NCI-H2029 treated with DMSO at 0.1 percent for 48 hours (cell line): ENCODE measurements around the gene CFAP410.
"Not testable (repeated sequence)": the region's sequence is repeated elsewhere in the genome, so short reads cannot be mapped to it uniquely, and the experiment has no call there.

Source experiments
- DNase-seq: peaks from one replicate; lab custom pipeline; 2025; lab: John Stamatoyannopoulos, UW

Gene CFAP410

DNA sequence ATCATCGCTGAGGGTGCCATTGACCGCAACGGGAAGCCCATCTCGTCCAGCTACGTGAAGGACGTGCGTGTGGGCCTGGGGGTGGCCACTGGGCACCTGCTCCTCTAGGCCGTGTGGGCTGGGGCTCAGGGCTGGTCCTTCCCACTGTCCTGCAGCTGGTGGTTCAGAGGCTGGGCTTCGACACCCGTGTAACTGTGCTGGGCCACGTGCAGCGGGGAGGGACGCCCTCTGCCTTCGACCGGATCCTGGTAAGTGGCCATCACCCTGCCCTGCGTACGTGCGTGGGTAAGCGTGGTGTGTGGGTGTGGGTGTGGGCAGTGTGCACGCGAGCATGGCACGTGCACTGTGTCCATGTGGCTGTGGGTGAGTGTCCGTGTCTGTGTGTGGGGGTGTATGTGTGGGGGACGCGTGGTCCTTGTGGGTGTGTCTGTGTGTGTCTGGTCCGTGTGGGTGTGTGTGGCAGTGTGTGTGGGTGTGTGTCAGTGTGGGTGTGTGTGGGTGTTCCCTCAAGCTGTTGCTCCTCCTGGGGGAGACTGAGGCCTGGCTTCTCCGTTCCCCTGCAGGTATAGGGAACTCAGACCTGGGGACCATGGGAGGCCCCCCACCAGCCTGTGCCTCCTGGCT, 22.8 kb downstream of the CFAP410 start:
- no peak for DNase-seq

DNA sequence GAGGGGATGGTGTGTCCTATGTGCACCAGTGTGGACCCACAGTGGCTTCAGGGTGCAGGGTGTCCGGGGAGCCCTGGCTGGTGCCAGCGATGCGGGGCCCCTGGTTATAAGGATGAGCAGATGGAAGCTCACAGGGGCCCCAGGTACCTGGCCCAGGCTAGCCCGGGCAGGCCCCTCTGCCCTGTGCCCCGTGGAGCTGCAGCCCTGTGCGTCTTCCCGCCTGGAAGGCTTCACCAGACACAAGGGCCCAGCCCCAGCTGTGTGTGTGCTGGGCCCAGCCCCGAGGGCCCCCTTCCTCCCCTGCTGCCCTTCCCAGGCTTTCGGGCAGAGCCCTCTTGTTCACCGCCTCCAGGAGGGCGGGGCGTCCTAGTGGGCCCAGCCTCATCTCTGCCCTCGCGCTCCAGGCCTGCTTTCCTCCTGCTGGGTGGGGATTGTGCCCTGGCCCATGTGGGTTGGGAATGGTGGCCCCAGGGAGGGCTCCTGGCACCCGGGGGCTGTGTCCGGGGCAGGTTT, 23.4 kb downstream of the CFAP410 start:
- no peak for DNase-seq

DNA sequence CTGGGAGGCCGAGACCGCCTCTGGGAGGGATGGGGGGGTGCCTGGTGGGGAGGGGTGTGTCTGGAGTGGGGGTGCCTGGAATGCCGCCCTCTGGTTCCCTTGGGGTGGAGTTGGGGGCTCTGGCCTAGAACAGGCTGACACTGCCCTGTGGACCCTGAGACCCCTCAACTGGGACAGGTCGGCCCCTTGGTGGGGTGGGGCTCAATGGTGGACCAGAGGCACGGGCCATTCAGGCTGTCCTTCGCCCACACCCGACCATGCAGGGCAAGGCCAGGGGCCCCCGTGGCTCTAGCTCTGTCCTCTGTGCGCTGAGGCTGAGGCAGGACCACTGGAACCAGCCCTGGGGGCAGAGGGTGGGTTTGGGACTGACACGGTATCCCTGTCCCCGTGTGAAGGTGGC, 24.6 kb downstream of the CFAP410 start:
- no peak for DNase-seq

DNA sequence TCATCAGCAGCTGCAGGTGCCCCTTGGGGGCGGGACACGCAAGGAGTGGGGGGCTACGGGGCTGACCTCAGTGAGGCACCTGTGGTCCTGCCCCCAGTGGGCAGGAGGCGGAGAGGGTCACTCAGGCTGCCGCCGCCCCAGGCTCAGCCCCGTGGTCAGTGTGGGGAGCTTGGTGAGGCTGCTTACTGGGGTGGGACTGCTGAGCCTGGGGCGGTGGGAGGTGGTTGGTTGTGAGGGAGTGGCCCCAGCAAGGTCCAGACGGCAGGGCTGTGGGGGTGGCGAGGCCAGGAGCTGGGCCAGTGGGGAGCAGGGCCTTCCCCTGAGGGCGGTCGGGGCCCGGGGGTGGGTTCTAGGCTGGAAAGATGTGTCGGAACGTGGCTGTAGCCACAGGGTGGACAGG, 25.1 kb downstream of the CFAP410 start:
- no peak for DNase-seq

DNA sequence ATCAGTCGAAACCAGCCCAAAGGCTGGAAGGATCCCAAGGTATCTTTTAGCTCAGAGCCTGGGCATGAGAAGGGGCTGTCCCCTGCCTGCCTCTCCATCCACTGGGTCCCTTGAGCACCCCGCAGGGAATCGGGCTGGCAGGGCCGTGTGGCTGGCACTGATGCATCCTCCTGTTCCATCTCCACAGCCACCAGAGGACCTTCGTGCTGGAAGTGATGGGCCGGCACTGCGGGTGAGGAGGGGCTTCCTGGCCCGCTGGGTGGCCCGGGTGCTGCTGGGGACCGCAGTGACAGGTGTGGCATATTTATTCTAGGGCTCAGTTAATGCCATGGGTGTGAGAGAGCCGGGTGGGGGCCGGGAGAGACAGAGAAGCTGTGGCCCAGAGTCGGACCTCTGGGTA, 25.7 kb downstream of the CFAP410 start:
- no peak for DNase-seq

DNA sequence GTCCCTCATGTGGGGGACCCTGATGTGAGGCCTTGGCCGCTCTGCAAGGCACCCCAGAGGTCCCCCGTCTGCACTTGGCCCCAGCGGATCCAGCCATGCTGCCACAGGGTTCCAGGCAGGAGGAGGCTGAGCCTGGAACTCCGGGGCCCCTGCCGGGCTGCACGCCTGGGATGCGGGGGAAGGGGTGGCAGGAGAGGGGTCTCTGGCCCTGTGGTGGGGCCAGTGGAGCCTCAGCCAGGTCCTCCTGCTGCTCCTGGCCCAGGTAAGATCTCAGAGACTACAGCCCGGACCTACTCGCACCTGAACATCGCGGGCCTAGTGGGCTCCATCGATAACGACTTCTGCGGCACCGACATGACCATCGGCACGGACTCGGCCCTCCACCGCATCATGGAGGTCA, 26.5 kb downstream of the CFAP410 start:
- DNase-seq: no peak

DNA sequence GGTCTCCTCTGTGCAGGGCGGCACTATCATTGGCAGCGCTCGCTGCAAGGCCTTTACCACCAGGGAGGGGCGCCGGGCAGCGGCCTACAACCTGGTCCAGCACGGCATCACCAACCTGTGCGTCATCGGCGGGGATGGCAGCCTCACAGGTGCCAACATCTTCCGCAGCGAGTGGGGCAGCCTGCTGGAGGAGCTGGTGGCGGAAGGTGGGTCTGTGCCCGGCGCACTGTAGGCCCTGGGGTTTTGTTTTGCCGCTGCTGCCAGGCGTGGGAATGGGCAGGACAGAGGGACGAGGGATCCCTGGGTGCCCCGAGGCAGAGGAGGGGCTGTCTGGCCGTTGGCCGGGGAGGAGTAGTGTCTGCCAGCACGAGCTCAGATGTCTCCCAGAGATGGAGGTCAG, 27.1 kb downstream of the CFAP410 start:
- DNase-seq: no peak

DNA sequence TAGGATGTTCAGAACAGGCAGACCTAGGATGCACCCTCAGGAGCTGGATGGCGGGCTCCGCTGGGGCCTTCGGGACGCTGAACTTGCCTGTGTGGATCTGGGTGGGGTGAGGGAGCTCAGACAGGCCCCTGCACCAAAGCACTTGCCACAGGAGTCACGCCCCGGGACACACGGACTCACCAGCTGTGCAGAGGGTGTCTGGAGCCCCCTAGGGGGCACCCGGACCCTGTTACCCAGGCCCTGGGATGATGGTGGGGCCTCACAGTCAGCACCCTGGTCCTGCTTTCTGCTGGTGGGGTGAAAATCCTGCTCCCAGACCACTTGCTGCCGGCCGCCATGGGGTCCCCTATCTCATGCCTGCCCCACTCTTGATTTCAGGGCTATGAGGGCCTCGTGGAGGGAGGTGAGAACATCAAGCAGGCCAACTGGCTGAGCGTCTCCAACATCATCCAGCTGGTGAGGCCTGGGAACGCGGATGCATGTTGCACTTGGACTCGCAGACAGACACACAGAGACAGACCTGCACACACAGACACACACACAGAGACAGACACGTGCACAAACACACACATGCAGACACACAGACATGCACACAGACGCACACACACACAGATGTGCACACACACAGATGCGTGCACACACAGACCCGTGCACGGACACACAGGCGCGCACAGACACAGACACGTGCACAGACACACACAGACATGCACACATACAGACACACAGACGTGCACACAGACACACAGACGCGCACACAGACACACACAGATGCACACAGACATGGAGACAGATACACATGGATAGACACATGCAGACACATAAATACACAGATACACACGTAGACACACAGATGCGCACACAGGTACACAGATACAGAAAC, 28.3 kb downstream of the CFAP410 start:
- DNase-seq: no peak

DNA sequence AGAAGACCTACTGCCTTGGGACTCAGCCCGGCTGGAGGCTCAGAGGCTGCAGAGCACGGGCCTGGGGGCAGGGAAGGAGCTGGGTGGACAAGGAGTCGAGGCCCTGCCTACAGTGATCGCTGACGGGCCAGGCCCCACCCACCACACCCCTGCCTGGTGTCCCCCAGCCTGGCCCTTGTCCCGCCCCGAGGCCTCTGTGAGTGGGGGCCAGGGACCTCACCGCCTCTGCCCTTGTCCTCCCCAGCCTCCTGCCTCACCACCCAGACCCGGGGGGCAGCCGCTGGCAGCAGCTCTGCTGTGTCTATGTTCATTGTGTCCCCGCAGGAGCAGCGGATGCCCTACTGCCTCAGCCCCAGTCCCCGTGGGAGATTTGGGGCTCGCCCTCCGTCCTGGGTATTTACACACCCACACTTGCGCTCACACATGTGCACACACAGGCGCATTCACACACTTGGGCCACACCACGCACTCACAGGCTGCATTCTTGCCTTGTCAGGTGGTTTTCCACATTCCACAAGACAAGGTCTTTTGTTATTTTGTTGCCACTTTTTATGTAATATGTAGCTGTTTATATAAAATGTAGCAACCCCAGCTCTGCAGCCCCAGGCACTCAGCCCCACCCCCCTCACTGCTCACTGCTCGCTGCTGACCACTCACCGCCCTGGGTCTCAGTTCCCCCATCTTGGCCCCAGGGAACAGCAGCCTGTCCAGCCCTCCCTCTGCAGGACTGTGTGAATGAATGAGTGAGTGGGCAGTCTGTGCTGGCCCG, 32.1 kb downstream of the CFAP410 start:
- no peak for DNase-seq

DNA sequence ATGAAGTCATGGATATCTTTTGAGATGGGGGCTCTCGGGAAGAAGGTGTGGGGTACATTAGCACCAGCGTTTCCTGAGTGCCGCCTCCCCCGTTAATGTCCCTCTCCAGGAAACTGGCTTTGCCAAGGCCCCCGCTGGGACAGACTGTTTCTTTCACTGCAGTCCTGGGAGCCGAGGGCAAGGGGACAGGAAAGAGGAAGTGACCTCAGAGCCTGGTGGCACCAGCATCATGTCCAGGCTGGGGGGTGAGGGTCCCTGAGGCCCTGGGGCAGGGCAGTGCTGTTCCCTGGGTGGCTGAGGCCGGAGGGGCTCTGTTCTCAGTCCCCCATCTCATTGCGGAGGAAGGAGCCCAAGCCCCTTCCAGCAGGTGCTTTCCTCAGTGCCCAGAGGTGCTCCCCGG, 33.5 kb downstream of the CFAP410 start:
- DNase-seq: no peak

DNA sequence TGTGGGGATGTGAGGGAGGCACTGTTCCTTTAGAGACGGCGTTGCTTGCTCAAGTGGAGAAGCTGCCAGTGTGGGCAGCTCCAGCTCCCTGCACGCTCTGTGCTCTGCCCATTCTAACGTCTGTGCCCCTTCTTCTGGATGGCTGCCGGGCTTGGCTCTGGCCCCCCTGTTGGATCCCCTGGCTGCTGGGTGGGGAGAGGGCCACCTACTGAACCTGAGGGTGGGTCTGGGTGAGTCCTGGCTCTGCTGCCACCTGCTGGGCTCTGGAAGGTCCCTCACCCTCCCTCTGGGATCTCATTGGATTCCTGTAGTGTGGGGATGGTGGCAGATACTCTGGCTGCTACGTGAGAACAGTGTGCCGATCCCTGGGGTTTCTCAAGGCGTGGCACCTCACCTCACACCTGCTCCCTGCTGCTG, 34.3 kb downstream of the CFAP410 start:
- DNase-seq: no peak

DNA sequence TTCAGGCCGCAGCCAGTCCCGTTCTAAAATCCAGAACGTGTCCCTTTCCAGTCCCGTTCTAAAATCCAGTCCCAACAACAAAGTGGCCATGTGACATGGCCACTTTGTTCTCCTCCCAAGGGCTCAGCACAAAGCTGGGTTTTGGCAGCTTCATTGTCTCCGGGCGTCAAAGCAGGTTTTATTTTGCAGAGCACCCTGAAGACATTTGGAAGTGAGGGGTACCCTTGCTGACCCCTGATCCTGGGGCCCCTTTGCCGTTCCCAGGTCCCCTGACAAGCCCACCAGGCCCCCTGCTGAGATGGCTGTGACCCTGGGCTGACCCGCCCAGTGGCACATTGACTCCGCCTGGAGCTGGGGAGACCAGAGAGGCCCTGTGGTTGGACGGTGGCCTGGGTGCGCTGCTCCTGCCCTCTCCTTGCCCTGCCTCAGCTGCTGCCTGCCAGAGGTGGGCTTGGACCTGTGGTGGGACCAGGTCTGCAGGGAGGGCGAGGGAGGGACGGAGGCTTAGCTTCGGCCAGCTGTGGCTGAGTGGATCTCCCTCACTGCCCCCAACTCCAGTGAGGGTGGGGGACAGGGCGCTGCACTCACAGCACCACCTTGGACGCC, 35.1 kb downstream of the CFAP410 start:
- no peak for DNase-seq

DNA sequence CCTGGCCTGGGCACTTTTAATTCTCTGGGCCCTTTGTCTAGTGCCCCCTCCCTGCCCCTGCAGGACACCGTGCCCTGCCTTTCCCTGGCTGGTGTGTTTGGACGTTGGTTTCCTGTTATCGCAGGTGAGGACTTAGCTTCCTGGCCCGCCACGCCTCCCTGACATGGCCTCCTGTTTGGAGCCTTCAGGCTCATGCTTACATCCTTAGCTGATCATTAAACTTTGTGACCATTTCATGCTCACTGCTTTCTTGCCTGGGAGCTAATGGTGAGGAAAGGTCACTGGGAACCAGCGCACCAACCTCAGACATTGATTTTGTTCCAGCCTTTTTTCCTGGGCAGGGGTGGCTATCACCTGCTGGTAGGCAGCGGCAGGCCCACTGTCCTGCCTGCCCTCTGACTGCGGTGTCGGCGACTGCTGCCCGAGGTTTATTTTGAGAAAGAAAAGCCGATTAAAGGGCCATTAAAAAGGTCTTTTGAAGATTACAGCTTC, 35.7 kb downstream of the CFAP410 start:
- DNase-seq: no peak

DNA sequence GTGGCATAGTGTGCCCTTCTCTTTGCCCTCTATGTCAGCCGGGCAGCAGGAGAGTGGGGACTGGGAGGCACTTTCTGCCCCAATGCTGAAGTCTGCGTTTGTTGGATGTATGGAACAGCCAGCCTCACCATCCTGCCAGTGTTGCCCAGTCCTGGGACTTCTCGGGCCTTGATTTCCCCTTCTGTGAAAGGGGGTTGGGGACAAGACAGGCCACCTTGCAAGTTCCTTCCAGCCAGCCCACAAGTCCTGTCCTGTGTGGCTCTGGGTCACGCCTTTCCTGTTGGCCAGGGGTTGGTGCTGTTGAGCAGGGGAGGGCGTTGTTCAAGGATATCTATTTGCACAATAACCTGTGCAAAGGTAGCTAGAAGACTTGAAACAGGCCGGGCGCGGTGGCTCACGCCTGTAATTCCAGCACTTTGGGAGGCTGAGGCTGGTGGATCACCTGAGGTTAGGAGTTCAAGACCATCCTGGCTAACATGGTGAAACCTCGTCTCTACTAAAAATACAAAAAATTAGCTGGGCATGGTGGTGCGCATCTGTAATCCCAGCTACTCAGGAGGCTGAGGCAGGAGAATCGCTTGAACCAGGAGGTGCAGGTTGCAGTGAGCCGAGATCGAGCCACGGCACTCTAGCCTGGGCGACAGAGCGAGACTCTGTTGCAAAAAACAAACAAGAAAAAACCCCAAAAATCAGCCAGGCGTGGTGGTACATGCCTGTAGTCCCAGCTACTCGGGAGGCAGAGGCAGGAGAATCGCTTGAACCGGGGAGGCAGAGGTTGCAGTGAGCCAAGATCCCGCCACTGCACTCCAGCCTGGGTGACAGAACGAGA, 36.4 kb downstream of the CFAP410 start:
- not testable (repeated sequence) for DNase-seq

DNA sequence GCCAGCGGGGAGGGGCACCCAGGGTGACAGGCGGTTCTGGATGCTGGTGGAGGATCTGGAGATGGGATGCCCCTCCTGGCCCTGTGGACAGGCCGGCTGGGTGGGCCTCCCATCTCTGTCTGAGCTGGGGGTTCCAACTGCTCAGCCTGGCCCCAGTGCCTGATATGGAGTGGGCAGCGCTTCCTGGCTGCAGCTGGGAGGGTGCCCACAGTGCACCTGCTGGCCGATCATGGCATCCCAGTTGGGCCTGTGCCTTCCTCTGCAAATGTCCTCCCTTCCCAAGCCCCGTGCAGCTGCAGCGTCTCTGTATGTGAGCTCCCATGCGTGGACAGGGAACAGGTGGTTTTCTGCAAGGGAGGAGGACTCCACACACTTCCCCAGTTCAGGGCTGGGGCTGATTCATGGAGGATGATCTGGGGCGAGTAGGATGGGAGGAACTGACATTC, 37.2 kb downstream of the CFAP410 start:
- DNase-seq: no peak

DNA sequence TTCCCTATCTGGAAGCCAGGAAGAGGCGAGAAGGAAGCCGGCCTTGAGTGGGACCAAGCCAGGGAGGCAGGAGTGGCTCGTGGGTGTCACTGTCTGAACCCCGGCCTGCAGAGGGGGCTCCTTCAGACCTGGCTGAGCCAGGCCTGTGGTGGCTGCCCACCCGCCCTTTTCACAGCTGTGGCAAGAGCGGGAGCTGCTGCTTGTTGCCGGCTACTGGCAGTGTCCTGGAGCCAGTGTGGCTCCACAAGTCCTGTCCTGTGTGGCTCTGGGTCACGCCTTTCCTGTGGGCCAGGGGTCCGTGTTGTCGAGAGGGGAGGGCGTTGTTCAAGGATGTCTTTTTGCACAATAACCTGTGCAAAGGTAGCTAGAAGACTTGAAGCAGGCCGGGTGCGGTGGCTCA, 38.0 kb downstream of the CFAP410 start:
- no peak for DNase-seq

DNA sequence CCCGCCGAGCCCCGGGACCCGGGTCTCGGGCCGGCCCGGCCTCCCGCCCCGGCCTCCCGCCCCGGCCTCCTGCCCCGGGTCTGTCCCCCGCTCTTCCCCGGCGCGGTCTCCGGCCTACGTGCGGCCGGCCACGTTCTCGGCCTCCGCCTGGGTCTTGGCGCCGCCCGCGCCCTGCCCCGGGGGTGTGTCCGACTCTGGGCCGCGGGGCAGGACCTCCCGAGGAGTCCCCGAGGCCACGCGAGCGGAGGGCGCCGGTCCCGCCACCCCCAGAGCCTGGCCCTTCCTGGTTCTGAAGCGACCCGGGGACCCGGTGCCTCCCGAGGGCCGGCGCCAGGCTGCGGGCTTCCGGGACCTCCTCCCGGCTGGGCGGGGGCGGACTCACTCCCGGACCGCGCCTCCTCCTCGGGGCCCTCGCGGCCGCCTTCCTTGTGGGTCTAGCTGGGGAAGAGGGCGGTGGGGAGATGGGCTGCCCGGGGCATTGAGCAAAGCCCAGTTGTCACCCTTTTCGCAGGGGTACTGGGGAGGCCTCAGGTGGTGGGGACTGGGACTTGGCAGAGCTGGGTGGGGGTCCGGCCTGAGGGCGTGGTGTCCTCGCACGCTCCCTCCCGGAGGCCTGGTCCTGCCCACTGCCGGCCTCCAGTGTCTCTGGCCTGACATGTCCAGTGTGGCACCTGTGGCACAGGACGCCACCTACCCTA, 38.8 kb downstream of the CFAP410 start:
- no peak for DNase-seq

DNA sequence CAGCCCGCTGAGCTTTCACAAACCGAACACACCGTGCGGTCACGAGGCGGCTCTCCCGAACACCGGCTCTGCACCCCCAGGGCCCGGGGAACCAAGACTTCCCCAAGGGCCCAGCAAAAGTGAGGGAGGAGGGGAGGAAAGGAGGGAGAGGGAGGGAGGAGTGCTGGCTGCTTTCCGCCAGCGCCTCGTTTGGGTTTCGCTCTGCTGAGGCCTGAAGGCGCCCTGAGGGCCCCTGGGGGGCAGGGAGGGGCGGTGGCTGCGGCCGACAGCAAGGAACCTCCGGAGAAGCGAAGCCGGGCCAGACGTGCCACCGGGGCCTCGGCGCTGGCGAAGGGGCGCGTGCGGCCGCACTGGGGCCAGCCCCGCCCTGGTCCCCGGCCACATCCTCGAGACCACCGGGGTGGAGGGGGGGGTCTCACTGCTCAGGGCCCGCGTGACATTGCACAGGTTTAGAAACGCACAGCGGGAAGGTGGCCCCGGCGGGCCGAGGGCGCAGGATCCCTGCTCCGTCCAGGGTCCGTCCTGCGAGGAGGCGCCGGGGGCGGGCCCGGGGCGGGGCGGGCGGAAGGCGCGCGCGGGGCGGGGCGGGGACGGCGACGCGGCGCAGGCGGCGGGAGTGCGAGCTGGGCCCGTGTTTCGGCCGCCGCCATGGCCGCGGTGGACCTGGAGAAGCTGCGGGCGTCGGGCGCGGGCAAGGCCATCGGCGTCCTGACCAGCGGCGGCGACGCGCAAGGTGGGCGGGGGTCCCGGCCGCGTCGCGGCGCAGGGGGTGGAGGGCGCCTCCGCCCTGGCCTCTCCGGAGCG, 39.5 kb downstream of the CFAP410 start, which contains the start of gene PFKL:
TSS of gene PFKL (plus strand) at position 596 of the 804 bp plus-strand sequence. CDS start at position 649, 53 bp downstream.
- no peak for DNase-seq

DNA sequence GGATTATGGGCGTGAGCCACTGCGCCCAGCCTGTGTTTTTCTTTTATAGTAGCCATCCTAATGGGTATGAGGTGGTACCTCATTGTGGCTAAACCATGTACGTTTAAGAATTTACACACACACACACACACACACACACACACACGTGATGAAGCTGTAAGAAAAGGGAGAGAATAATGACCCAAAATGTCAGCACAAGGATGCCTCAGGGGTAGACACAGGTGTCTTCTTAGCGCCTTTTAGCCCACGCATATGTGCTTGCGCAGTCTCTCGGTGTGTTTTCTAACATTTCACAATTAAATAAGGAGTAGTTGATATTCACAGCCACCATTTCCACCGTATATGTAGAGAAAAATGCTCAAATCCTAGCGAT, 40.1 kb downstream of the CFAP410 start:
- no peak for DNase-seq

DNA sequence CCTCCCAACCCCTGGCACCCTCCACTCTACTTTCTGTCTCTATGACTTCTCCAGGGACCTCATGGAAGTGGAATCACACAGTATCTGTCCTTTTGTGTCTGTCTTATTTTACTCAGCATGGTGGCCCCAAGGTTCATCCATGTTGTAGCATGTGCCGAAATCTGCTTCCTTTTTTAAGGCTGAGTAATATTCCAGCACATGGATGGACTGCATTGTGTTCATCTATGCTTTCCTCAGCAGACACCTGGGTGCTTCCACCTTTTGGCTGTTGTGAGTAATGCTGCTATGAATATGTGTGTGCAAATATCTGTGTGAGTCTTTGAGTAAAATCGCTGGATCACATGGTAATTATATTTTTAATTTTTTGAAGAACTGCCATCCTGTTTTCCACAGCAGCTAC, 40.9 kb downstream of the CFAP410 start:
- no peak for DNase-seq
